PC-3 (cell line): ENCODE results near the gene TPO. TPM values are rescaled to one million over a fixed set of nuclear protein-coding genes. Genes with fewer than 3 reads are reported as not detected.

Experiments used
- ATAC-seq: fragments of 200-7000 bp; cut with Tn5 transposase; 2 replicates; pipeline ENCODE4 v1.9.1; 2020; ENCODE audit warnings: mild to moderate bottlenecking, moderate library complexity
- BruUV-seq: library from RNA; stranded (reverse); fragments of 400-500 nt; replicated peaks from 2 replicates; lab custom pipeline; 2021; lab: Mats Ljungman, UMichigan
- CTCF ChIA-PET: fragments of 300-600 bp; sonication (Branson Sonifier 250); formaldehyde crosslinking; loops from one replicate; lab custom pipeline; 2022; ENCODE audit warnings: antibody characterized with exemption; lab: Charles Lee
- POLR2A ChIA-PET: fragments of 300-600 bp; sonication (Branson Sonifier 250); formaldehyde crosslinking; loops from one replicate; lab custom pipeline; 2022; ENCODE audit warnings: antibody characterized with exemption; ENCODE audit not compliant: unreplicated experiment; lab: Charles Lee
- DNase-seq: peaks from one replicate; pipeline ENCODE4 v3.0.0-alpha.2; 2015
- H2AFZ ChIP-seq: fragments of 300-600 bp; sonication (generic); 2 replicates; pipeline ENCODE4 v1.6.0; 2016; ENCODE audit warnings: antibody characterized with exemption, low read length
- H3F3A ChIP-seq: fragments of 300-600 bp; sonication (generic); one replicate; pipeline ENCODE4 v1.6.0; 2017; ENCODE audit warnings: antibody characterized with exemption, low read length, control low read depth, mild to moderate bottlenecking; ENCODE audit not compliant: unreplicated experiment
- H3K27ac ChIP-seq: fragments of 300-600 bp; sonication (generic); 2 replicates; pipeline ENCODE4 v1.5.1; 2016; ENCODE audit warnings: mild to moderate bottlenecking, low read length
- H3K27me3 ChIP-seq: fragments of 300-600 bp; sonication (generic); 2 replicates; pipeline ENCODE4 v1.6.1; 2016; ENCODE audit warnings: low read length, mixed read lengths
- H3K36me3 ChIP-seq: fragments of 300-600 bp; sonication (generic); 2 replicates; pipeline ENCODE4 v1.6.1; 2016; ENCODE audit warnings: low read depth, mixed run types, low read length, mixed read lengths
- H3K4me1 ChIP-seq: fragments of 300-600 bp; sonication (generic); 2 replicates; pipeline ENCODE4 v1.5.1; 2016; ENCODE audit warnings: low read length; ENCODE audit not compliant: insufficient read depth
- H3K4me2 ChIP-seq: fragments of 300-600 bp; sonication (generic); 2 replicates; pipeline ENCODE4 v1.6.0; 2016; ENCODE audit warnings: low read length
- H3K4me3 ChIP-seq: fragments of 300-600 bp; sonication (generic); 2 replicates; pipeline ENCODE4 v1.5.1; 2016; ENCODE audit warnings: mild to moderate bottlenecking, low read length, mixed read lengths
- H3K79me2 ChIP-seq: fragments of 300-600 bp; sonication (generic); 2 replicates; pipeline ENCODE4 v1.6.1; 2017; ENCODE audit warnings: low read length, mixed read lengths
- H3K9ac ChIP-seq: fragments of 300-600 bp; sonication (generic); 2 replicates; pipeline ENCODE4 v1.6.0; 2016; ENCODE audit warnings: mild to moderate bottlenecking, low read length
- H3K9me2 ChIP-seq: fragments of 300-600 bp; sonication (generic); replicated peaks from 2 replicates; pipeline ENCODE4 v1.6.1; 2016; ENCODE audit warnings: mixed run types, low read length, mixed read lengths
- H3K9me3 ChIP-seq: fragments of 300-600 bp; sonication (generic); 2 replicates; pipeline ENCODE4 v1.6.1; 2016; ENCODE audit warnings: low read length, mixed read lengths
- H4K20me1 ChIP-seq: fragments of 300-600 bp; sonication (generic); 2 replicates; pipeline ENCODE4 v1.6.1; 2016; ENCODE audit warnings: low read length, mixed read lengths
- CTCF ChIP-seq: fragments of 300-600 bp; sonication (generic); conservative IDR thresholded peaks from 2 replicates; pipeline ENCODE4 v1.5.1; 2017; ENCODE audit warnings: antibody characterized with exemption, low read depth, mild to moderate bottlenecking, low read length
- EZH2 ChIP-seq: fragments of 300-600 bp; sonication (generic); IDR thresholded peaks from one replicate; pipeline ENCODE4 v1.6.1; 2017; ENCODE audit warnings: antibody characterized with exemption, mild to moderate bottlenecking, low read length; ENCODE audit not compliant: unreplicated experiment
- EZH2phosphoT487 ChIP-seq: fragments of 300-600 bp; sonication (generic); IDR thresholded peaks from 2 replicates; pipeline ENCODE4 v1.6.1; 2018; ENCODE audit warnings: mild to moderate bottlenecking, antibody characterized with exemption, low read length, borderline replicate concordance
- intact Hi-C: fragments of 100-400 bp; cut with micrococcal nuclease; formaldehyde crosslinking; loops from 2 replicates; pipeline ENCODE4 v1.9.0; 2023
- total RNA-seq: library from RNA; depleted of rRNA; stranded (reverse); fragments of >200 nt; gene quantifications from 2 replicates; pipeline ENCODE4 v1.2.3, GENCODE V29; 2014

Gene TPO
- total RNA-seq, 1 experiment from 2014 or later, result not detected

- Histone ChIP-seq H3K79me2 (no peaks in the 10 kb centered on the region), H3K27ac (no peak overlapping the region), H3K36me3 (no peaks in the 10 kb centered on the region; the same call in 1 of the 2 replicates), H3K4me1 (no peaks in the 10 kb centered on the region), H4K20me1 (no peaks in the 10 kb centered on the region), H3K27me3 (no peaks in the 10 kb centered on the region), H3K9ac (no peak overlapping the region), H3K9me3 (no peaks in the 10 kb centered on the region), H3F3A (no peaks in the 10 kb centered on the region), H3K4me2 (no peak overlapping the region), H3K4me3 (no peak overlapping the region), H3K9me2 (no peaks in the 10 kb centered on the region), H2AFZ (no peak overlapping the region)
- no peak for TF ChIP-seq EZH2
- no peak for TF ChIP-seq CTCF
- no TSS peak for BruUV-seq
- DNase-seq (no peak), ATAC-seq (no peak)
- intact Hi-C loops, result loop anchor here (10.0 kb wide), 2 partner anchors 296 to 826 kb away; no protein-coding TSS in a partner anchor
- POLR2A ChIA-PET, result no interaction called here
- CTCF ChIA-PET, result no interaction called here
These were observed 127.2 kb downstream of the TPO start for GRCh38 chr2:1540481-1540880.

DNA sequence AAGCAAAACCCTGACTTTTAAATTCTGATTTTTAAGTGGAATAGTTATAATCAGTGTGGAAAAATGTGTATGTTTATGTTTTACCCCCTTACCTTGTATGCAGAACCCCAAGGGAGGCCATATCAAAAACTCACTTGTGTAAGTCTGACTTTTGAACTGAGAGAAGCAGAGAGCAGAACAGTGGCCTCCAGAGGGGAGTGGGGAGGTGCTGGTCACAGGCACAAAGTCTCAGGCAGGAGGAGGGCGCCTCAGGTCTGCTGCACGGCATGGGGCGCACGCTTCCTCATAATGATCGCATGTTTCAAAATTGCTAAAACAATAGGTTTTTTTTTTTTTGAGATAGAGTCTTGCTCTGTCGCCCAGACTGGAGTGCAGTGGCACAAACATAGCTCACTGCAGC is 127.8 kb downstream of the TPO start:
- ChIA-PET CTCF (no interaction called here), POLR2A (no interaction called here)
- ATAC-seq (no peak), DNase-seq (no peak)
- no peak overlapping the region for H3K9ac ChIP-seq
- TF ChIP-seq EZH2phosphoT487, result no peak
- TF ChIP-seq EZH2, result no peak
- no peak for TF ChIP-seq CTCF
- no peak overlapping the region for H2AFZ ChIP-seq
- H3K9me2 ChIP-seq, result no peaks in the 10 kb centered on the region
- H3K4me3 ChIP-seq, result no peak overlapping the region
- no peaks in the 10 kb centered on the region for H4K20me1 ChIP-seq
- no peaks in the 10 kb centered on the region; the same call in 1 of the 2 replicates for H3K36me3 ChIP-seq
- H3K4me2 ChIP-seq, result no peak overlapping the region
- H3K27ac ChIP-seq, result no peak overlapping the region
- intact Hi-C loops, result loop anchor here (10.0 kb wide), 2 partner anchors 296 to 826 kb away; no protein-coding TSS in a partner anchor
- no TSS peak for BruUV-seq
- no peaks in the 10 kb centered on the region for H3K27me3 ChIP-seq
- H3F3A ChIP-seq, result no peaks in the 10 kb centered on the region
- H3K4me1 ChIP-seq, result no peaks in the 10 kb centered on the region
- no peaks in the 10 kb centered on the region for H3K9me3 ChIP-seq
- no peaks in the 10 kb centered on the region for H3K79me2 ChIP-seq

DNA sequence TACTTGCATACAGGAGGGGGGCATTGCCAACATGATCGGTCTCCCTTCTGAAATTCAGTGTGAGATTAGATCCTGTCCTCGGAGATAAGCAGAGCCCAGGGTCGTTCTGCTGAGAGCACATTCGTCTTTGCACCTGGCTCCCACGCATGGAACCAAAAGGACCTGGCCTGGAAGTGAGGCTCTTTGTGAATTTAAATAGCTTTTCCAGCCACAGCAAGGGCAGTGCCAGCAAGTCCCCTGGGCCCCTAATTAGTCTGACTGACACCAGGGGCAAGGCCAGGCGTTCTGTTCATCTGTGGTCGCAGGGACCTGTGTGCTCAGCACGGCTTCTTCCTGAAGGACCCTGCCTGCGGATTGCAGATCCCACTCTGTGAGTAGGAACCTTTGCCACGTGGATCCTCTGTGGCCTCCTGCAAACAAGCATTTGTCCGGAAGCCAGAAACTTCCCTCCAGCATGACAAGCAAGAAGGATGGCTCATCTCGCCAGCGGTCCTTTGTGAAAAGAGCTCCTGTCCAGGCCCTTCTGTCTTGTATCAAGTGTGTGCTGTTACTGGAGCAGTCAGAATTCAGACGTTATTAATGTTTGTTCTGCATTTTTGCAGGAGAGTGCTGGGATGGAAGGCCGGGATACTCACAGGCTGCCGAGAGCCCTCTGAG is 128.7 kb downstream of the TPO start:
- intact Hi-C loops, result loop anchor here (10.0 kb wide), 2 partner anchors 297 to 827 kb away; no protein-coding TSS in a partner anchor
- no peak overlapping the region for H3K27ac ChIP-seq
- POLR2A ChIA-PET, result no interaction called here
- ATAC-seq (no peak), DNase-seq (no peak)
- H4K20me1 ChIP-seq, result no peaks in the 10 kb centered on the region
- no peaks in the 10 kb centered on the region for H3K9me3 ChIP-seq
- H3K27me3 ChIP-seq, result no peaks in the 10 kb centered on the region
- CTCF ChIA-PET, result no interaction called here
- H3K9ac ChIP-seq, result no peak overlapping the region
- no peaks in the 10 kb centered on the region for H3K9me2 ChIP-seq
- TF ChIP-seq CTCF (no peak), EZH2phosphoT487 (no peak), EZH2 (no peak)
- H3F3A ChIP-seq, result no peaks in the 10 kb centered on the region
- no peaks in the 10 kb centered on the region for H3K4me1 ChIP-seq
- no peak overlapping the region for H3K4me2 ChIP-seq
- H2AFZ ChIP-seq, result no peak overlapping the region
- no peak overlapping the region for H3K4me3 ChIP-seq
- H3K36me3 ChIP-seq, result no peaks in the 10 kb centered on the region; the same call in 1 of the 2 replicates
- no peaks in the 10 kb centered on the region for H3K79me2 ChIP-seq
- no TSS peak for BruUV-seq
